Measurements from ENCODE around the gene SLC6A12. TPM values are rescaled to one million over a fixed set of nuclear protein-coding genes. Genes with fewer than 3 reads are reported as not detected.
A peak's percentile ranks its signal among the peaks of the same experiment; 100 is the strongest.

The SLC6A12 gene
- total RNA-seq, 1 experiment from 2014 or later, result 0.17 TPM

DNA sequence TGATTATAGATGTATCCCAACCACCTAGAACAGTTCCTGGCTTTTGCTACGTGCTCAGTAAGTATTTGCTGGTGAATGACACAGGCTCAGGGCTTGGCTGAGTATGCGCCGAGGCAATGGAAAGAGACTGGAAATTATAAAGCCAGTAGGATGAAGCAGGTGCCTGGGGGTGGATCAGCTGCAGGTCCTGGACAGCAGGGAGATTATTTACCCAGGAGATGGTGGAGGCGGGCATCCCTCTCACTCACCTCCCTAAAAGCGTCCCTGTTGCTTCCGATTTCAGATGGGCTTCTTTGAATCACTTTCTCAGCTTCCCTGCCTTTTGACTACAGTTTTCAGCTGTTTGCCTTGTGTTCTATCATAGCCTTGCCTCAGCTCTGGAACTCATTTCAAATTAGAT, 42.3 kb upstream of the SLC6A12 start:
- Histone ChIP-seq H3K79me2 (ENCODE audit: insufficient read depth, low read length) (no peaks in the 10 kb centered on the region), H3K9ac (ENCODE audit: extremely low read depth, insufficient read length, low read length) (no peak overlapping the region), H2BK20ac (ENCODE audit: low read depth, low read length, poor library complexity, severe bottlenecking) (no peak overlapping the region), H3K23me2 (ENCODE audit: insufficient read length, low read depth, low read length, poor library complexity, severe bottlenecking) (no peaks in the 10 kb centered on the region), H3K4me1 (ENCODE audit: insufficient read depth, low read length) (no peaks in the 10 kb centered on the region; the same call in 1 of the 2 replicates), H3K18ac (ENCODE audit: insufficient read length, low read depth, low read length) (no peak overlapping the region), H2BK12ac (ENCODE audit: insufficient read length, low read depth, low read length) (no peak overlapping the region), H3K27me3 (ENCODE audit: insufficient read depth, low read length) (no peaks in the 10 kb centered on the region), H3K4me2 (ENCODE audit: insufficient read depth, insufficient read length, low read length) (no peak overlapping the region), H3K27ac (ENCODE audit: insufficient read length, low read depth, low read length) (no peak overlapping the region), H2AFZ (ENCODE audit: low read length) (no peak overlapping the region), H4K20me1 (ENCODE audit: control insufficient read depth, insufficient read depth, insufficient read length) (no peaks in the 10 kb centered on the region), H3K14ac (ENCODE audit: insufficient read depth, low read length) (no peak overlapping the region), H3K23ac (ENCODE audit: insufficient read length, low read depth, low read length) (no peak overlapping the region), H2BK120ac (ENCODE audit: low read depth, low read length, poor library complexity, severe bottlenecking) (no peak overlapping the region), H3T11ph (ENCODE audit: low read length) (no peak overlapping the region), H2AK5ac (ENCODE audit: insufficient read length, low read length) (no peak overlapping the region), H2BK15ac (ENCODE audit: low read depth, low read length) (no peak overlapping the region), H4K91ac (ENCODE audit: insufficient read length, low read depth, low read length) (no peak overlapping the region), H4K5ac (ENCODE audit: insufficient read length, low read depth, low read length) (no peak overlapping the region), H3K9me3 (ENCODE audit: control insufficient read depth, low read depth, low read length) (no peaks in the 10 kb centered on the region), H2BK5ac (ENCODE audit: insufficient read length, low read length) (no peak overlapping the region), H3K4ac (ENCODE audit: low read depth, low read length) (no peak overlapping the region), H4K8ac (replicated peaks; ENCODE audit: insufficient read length, low read depth, low read length) (no peak overlapping the region), H3K79me1 (ENCODE audit: insufficient read depth, low read depth, low read length, poor library complexity, severe bottlenecking) (no peaks in the 10 kb centered on the region), H3K56ac (ENCODE audit: insufficient read length, low read depth, low read length) (no peak overlapping the region)
- DNase-seq, result no peak
- H3K4me1 Mint-ChIP-seq, result peaks cover 4 to 8% of the 10 kb centered on the region in 2 experiments; a peak in 3 of 4 replicates
- H3K9me3 Mint-ChIP-seq, result peaks cover 0 to 2% of the 10 kb centered on the region in 2 experiments; a peak in 1 of 5 replicates
- TF ChIP-seq, protein P1, sequence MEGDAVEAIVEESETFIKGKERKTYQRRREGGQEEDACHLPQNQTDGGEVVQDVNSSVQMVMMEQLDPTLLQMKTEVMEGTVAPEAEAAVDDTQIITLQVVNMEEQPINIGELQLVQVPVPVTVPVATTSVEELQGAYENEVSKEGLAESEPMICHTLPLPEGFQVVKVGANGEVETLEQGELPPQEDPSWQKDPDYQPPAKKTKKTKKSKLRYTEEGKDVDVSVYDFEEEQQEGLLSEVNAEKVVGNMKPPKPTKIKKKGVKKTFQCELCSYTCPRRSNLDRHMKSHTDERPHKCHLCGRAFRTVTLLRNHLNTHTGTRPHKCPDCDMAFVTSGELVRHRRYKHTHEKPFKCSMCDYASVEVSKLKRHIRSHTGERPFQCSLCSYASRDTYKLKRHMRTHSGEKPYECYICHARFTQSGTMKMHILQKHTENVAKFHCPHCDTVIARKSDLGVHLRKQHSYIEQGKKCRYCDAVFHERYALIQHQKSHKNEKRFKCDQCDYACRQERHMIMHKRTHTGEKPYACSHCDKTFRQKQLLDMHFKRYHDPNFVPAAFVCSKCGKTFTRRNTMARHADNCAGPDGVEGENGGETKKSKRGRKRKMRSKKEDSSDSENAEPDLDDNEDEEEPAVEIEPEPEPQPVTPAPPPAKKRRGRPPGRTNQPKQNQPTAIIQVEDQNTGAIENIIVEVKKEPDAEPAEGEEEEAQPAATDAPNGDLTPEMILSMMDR (conservative IDR thresholded peaks at IDR 0.05), result no peak
- peak overlapping the region in 1 of 3 experiments; percentile 2; a peak in 1 of 7 replicates for H3K27ac Mint-ChIP-seq
- H3K4me3 Mint-ChIP-seq, result no peak overlapping the region
- whole genome bisulfite sequencing (ENCODE audit: extremely low coverage, insufficient read length, low lambda C conversion rate), result no CpG with 5 or more reads among the region's 6 CpGs
- peaks cover 33% of the 10 kb centered on the region for H3K27me3 Mint-ChIP-seq (ENCODE audit: low read depth)
- H3K36me3 Mint-ChIP-seq (ENCODE audit: insufficient read depth in 1 of 3, low read depth in 3 of 3), result no peaks in the 10 kb centered on the region
